ENCODE results near the gene NCBP2L.

- TF ChIP-seq CTCF (IDR thresholded peaks at IDR 0.05; ENCODE audit: poor library complexity), result no peak
- TF ChIP-seq EZH2phosphoT487 (IDR thresholded peaks at IDR 0.05; ENCODE audit: low read depth, severe bottlenecking, unreplicated experiment), result no peak
- no peak for TF ChIP-seq EZH2 (IDR thresholded peaks at IDR 0.05; ENCODE audit: borderline replicate concordance)
Observed at GRCh38 chrX:107829878-107830277, 52.3 kb downstream of the NCBP2L start.

All from hepatocyte (in vitro differentiated cells).